PC-3 (cell line): Measurements from ENCODE around the gene CD69. TPM values are rescaled to one million over a fixed set of nuclear protein-coding genes. Genes with fewer than 3 reads are reported as not detected.

Experiments used
- ATAC-seq: fragments of 200-7000 bp; cut with Tn5 transposase; 2 replicates; pipeline ENCODE4 v1.9.1; 2020; ENCODE audit warnings: mild to moderate bottlenecking, moderate library complexity
- BruUV-seq: library from RNA; stranded (reverse); fragments of 400-500 nt; replicated peaks from 2 replicates; lab custom pipeline; 2021; lab: Mats Ljungman, UMichigan
- CTCF ChIA-PET: fragments of 300-600 bp; sonication (Branson Sonifier 250); formaldehyde crosslinking; loops from one replicate; lab custom pipeline; 2022; ENCODE audit warnings: antibody characterized with exemption; lab: Charles Lee
- POLR2A ChIA-PET: fragments of 300-600 bp; sonication (Branson Sonifier 250); formaldehyde crosslinking; loops from one replicate; lab custom pipeline; 2022; ENCODE audit warnings: antibody characterized with exemption; ENCODE audit not compliant: unreplicated experiment; lab: Charles Lee
- DNase-seq: peaks from one replicate; pipeline ENCODE4 v3.0.0-alpha.2; 2015
- H2AFZ ChIP-seq: fragments of 300-600 bp; sonication (generic); 2 replicates; pipeline ENCODE4 v1.6.0; 2016; ENCODE audit warnings: antibody characterized with exemption, low read length
- H3F3A ChIP-seq: fragments of 300-600 bp; sonication (generic); one replicate; pipeline ENCODE4 v1.6.0; 2017; ENCODE audit warnings: antibody characterized with exemption, low read length, control low read depth, mild to moderate bottlenecking; ENCODE audit not compliant: unreplicated experiment
- H3K27ac ChIP-seq: fragments of 300-600 bp; sonication (generic); 2 replicates; pipeline ENCODE4 v1.5.1; 2016; ENCODE audit warnings: mild to moderate bottlenecking, low read length
- H3K27me3 ChIP-seq: fragments of 300-600 bp; sonication (generic); 2 replicates; pipeline ENCODE4 v1.6.1; 2016; ENCODE audit warnings: low read length, mixed read lengths
- H3K36me3 ChIP-seq: fragments of 300-600 bp; sonication (generic); 2 replicates; pipeline ENCODE4 v1.6.1; 2016; ENCODE audit warnings: low read depth, mixed run types, low read length, mixed read lengths
- H3K4me1 ChIP-seq: fragments of 300-600 bp; sonication (generic); 2 replicates; pipeline ENCODE4 v1.5.1; 2016; ENCODE audit warnings: low read length; ENCODE audit not compliant: insufficient read depth
- H3K4me2 ChIP-seq: fragments of 300-600 bp; sonication (generic); 2 replicates; pipeline ENCODE4 v1.6.0; 2016; ENCODE audit warnings: low read length
- H3K4me3 ChIP-seq: fragments of 300-600 bp; sonication (generic); 2 replicates; pipeline ENCODE4 v1.5.1; 2016; ENCODE audit warnings: mild to moderate bottlenecking, low read length, mixed read lengths
- H3K79me2 ChIP-seq: fragments of 300-600 bp; sonication (generic); 2 replicates; pipeline ENCODE4 v1.6.1; 2017; ENCODE audit warnings: low read length, mixed read lengths
- H3K9ac ChIP-seq: fragments of 300-600 bp; sonication (generic); 2 replicates; pipeline ENCODE4 v1.6.0; 2016; ENCODE audit warnings: mild to moderate bottlenecking, low read length
- H3K9me2 ChIP-seq: fragments of 300-600 bp; sonication (generic); replicated peaks from 2 replicates; pipeline ENCODE4 v1.6.1; 2016; ENCODE audit warnings: mixed run types, low read length, mixed read lengths
- H3K9me3 ChIP-seq: fragments of 300-600 bp; sonication (generic); 2 replicates; pipeline ENCODE4 v1.6.1; 2016; ENCODE audit warnings: low read length, mixed read lengths
- H4K20me1 ChIP-seq: fragments of 300-600 bp; sonication (generic); 2 replicates; pipeline ENCODE4 v1.6.1; 2016; ENCODE audit warnings: low read length, mixed read lengths
- CTCF ChIP-seq: fragments of 300-600 bp; sonication (generic); conservative IDR thresholded peaks from 2 replicates; pipeline ENCODE4 v1.5.1; 2017; ENCODE audit warnings: antibody characterized with exemption, low read depth, mild to moderate bottlenecking, low read length
- EZH2 ChIP-seq: fragments of 300-600 bp; sonication (generic); IDR thresholded peaks from one replicate; pipeline ENCODE4 v1.6.1; 2017; ENCODE audit warnings: antibody characterized with exemption, mild to moderate bottlenecking, low read length; ENCODE audit not compliant: unreplicated experiment
- EZH2phosphoT487 ChIP-seq: fragments of 300-600 bp; sonication (generic); IDR thresholded peaks from 2 replicates; pipeline ENCODE4 v1.6.1; 2018; ENCODE audit warnings: mild to moderate bottlenecking, antibody characterized with exemption, low read length, borderline replicate concordance
- intact Hi-C: fragments of 100-400 bp; cut with micrococcal nuclease; formaldehyde crosslinking; loops from 2 replicates; pipeline ENCODE4 v1.9.0; 2023
- total RNA-seq: library from RNA; depleted of rRNA; stranded (reverse); fragments of >200 nt; gene quantifications from 2 replicates; pipeline ENCODE4 v1.2.3, GENCODE V29; 2014

CD69 gene
- total RNA-seq, 1 experiment from 2014 or later, result not detected

- Histone ChIP-seq H2AFZ (no peak overlapping the region), H3K9ac (no peak overlapping the region), H3K4me1 (no peaks in the 10 kb centered on the region), H3K9me2 (no peaks in the 10 kb centered on the region), H3K4me2 (no peak overlapping the region), H3K27ac (no peak overlapping the region), H4K20me1 (no peaks in the 10 kb centered on the region), H3K79me2 (no peaks in the 10 kb centered on the region), H3K4me3 (no peak overlapping the region), H3K9me3 (no peaks in the 10 kb centered on the region), H3K27me3 (no peaks in the 10 kb centered on the region), H3F3A (no peaks in the 10 kb centered on the region), H3K36me3 (no peaks in the 10 kb centered on the region)
- no peak for TF ChIP-seq EZH2
- no peak for TF ChIP-seq CTCF
- TF ChIP-seq EZH2phosphoT487, result no peak
- ATAC-seq (no peak), DNase-seq (no peak)
- BruUV-seq, result no TSS peak
- intact Hi-C loops, result no loop called here
- POLR2A ChIA-PET, result no interaction called here
- CTCF ChIA-PET, result no interaction called here
Measured at GRCh38 chr12:9759694-9760093, 1.0 kb downstream of the CD69 start.

GRCh38 chr12:9758119-9758518 is 2.6 kb downstream of the CD69 start:
- no peaks in the 10 kb centered on the region for H3K79me2 ChIP-seq
- DNase-seq, result no peak
- peaks cover 4% of the 10 kb centered on the region; the same call in 1 of the 2 replicates for H3K27me3 ChIP-seq
- ChIA-PET POLR2A (no interaction called here), CTCF (no interaction called here)
- H3K9me2 ChIP-seq, result no peaks in the 10 kb centered on the region
- no peaks in the 10 kb centered on the region for H3K9me3 ChIP-seq
- no TSS peak for BruUV-seq
- H3K9ac ChIP-seq, result no peak overlapping the region
- TF ChIP-seq EZH2 (no peak), EZH2phosphoT487 (no peak), CTCF (no peak)
- ATAC-seq, result no peak
- no peaks in the 10 kb centered on the region for H3K4me1 ChIP-seq
- no peak overlapping the region for H3K27ac ChIP-seq
- intact Hi-C loops, result no loop called here
- no peak overlapping the region for H3K4me3 ChIP-seq
- H3F3A ChIP-seq, result no peaks in the 10 kb centered on the region
- H2AFZ ChIP-seq, result no peak overlapping the region
- H3K36me3 ChIP-seq, result no peaks in the 10 kb centered on the region
- no peak overlapping the region for H3K4me2 ChIP-seq
- no peaks in the 10 kb centered on the region for H4K20me1 ChIP-seq

GRCh38 chr12:9757433-9758025 is 3.2 kb downstream of the CD69 start:
- POLR2A ChIA-PET, result no interaction called here
- intact Hi-C loops, result no loop called here
- no peak overlapping the region for H3K4me2 ChIP-seq
- no peak for ATAC-seq
- H3K36me3 ChIP-seq, result no peaks in the 10 kb centered on the region
- BruUV-seq, result no TSS peak
- H3K9me3 ChIP-seq, result no peaks in the 10 kb centered on the region
- H3K4me3 ChIP-seq, result no peak overlapping the region
- H3K9me2 ChIP-seq, result no peaks in the 10 kb centered on the region
- H3K27ac ChIP-seq, result no peak overlapping the region
- H4K20me1 ChIP-seq, result no peaks in the 10 kb centered on the region
- CTCF ChIA-PET, result no interaction called here
- H3K4me1 ChIP-seq, result no peaks in the 10 kb centered on the region
- H3K9ac ChIP-seq, result no peak overlapping the region
- H2AFZ ChIP-seq, result no peak overlapping the region
- DNase-seq, result no peak
- H3F3A ChIP-seq, result no peaks in the 10 kb centered on the region
- TF ChIP-seq EZH2phosphoT487 (no peak), CTCF (no peak), EZH2 (no peak)
- peaks cover 4% of the 10 kb centered on the region; the same call in 1 of the 2 replicates for H3K27me3 ChIP-seq
- no peaks in the 10 kb centered on the region for H3K79me2 ChIP-seq
